Neural cell (in vitro differentiated cells): ENCODE measurements around the gene BTRC.

Experiments used
- EP300 ChIP-seq: fragments of 450-650 bp; conservative IDR thresholded peaks from 2 replicates; pipeline ENCODE4 v1.6.1; 2014; ENCODE audit warnings: antibody characterized with exemption, mild to moderate bottlenecking, moderate library complexity; ENCODE audit not compliant: poor library complexity, severe bottlenecking
- EZH2 ChIP-seq: fragments of 200-600, 300-800 bp; shearing (Covaris generic), sonication (generic); IDR thresholded peaks from 2 replicates; pipeline ENCODE4 v1.6.1; 2014; ENCODE audit warnings: antibody characterized with exemption, low read length, borderline replicate concordance, mild to moderate bottlenecking; ENCODE audit not compliant: insufficient read depth, poor library complexity, severe bottlenecking
- RAD21 ChIP-seq: fragments of 450-650 bp; conservative IDR thresholded peaks from 2 replicates; pipeline ENCODE4 v1.6.1; 2014; ENCODE audit warnings: antibody characterized with exemption, mild to moderate bottlenecking, moderate library complexity
- SMC3 ChIP-seq: fragments of 450-650 bp; conservative IDR thresholded peaks from 2 replicates; pipeline ENCODE4 v1.6.1; 2014; ENCODE audit warnings: antibody characterized with exemption, mild to moderate bottlenecking, moderate library complexity; ENCODE audit not compliant: poor library complexity
- TAF1 ChIP-seq: IDR thresholded peaks from 2 replicates; pipeline ENCODE4 v1.6.1; 2012; ENCODE audit warnings: low read depth
- TF ChIP-seq, protein P1 (sequence below): fragments of 450-650 bp; IDR thresholded peaks from 2 replicates; pipeline ENCODE4 v1.5.1; 2014; ENCODE audit warnings: antibody characterized with exemption, mild to moderate bottlenecking, moderate library complexity; ENCODE audit not compliant: poor library complexity, severe bottlenecking

DNA sequence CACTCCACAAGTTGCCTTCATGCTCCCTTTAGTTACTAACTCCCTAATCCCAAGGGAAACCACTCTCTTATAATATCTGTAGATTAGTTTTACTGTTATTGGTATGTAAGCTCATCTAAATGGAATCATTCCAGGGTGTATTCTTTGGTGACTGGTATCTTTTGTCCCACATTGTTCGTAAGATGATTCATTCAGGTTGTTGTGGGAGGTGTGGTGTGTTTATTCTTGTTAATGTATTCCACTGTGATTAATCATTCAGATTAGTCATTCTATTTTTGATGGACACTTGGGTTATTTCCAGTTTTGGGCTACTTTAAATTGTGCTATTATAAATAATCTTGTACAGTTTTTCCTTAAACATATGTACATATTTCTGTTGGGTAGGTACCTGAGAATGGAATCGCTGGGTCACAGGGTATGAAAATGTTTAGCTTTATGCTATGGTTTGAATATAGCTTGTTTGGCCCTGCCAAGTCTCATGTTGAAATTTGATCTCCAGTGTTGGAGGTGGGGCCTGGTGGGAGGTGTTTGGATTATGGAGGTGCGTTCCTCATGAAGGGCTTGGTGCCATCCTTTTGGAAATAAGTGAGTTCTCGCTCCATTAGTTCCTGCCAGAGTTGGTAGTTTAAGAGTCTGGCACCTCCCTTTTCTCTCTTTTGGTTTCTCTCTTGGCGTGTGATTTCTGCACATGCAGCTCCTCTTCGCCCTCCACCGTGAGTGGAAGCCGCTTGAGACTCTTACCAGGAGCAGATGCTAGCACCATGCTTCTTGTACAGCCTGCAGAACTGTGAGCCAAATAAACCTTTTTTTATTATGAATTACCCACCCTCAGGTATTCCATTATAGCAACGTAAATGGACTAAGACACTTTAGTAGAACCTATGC lies 13.8 kb downstream of the BTRC start:
- TF ChIP-seq, protein P1, sequence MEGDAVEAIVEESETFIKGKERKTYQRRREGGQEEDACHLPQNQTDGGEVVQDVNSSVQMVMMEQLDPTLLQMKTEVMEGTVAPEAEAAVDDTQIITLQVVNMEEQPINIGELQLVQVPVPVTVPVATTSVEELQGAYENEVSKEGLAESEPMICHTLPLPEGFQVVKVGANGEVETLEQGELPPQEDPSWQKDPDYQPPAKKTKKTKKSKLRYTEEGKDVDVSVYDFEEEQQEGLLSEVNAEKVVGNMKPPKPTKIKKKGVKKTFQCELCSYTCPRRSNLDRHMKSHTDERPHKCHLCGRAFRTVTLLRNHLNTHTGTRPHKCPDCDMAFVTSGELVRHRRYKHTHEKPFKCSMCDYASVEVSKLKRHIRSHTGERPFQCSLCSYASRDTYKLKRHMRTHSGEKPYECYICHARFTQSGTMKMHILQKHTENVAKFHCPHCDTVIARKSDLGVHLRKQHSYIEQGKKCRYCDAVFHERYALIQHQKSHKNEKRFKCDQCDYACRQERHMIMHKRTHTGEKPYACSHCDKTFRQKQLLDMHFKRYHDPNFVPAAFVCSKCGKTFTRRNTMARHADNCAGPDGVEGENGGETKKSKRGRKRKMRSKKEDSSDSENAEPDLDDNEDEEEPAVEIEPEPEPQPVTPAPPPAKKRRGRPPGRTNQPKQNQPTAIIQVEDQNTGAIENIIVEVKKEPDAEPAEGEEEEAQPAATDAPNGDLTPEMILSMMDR, result no peak
- no peak for TF ChIP-seq EP300
- TF ChIP-seq RAD21, result no peak
- TF ChIP-seq TAF1, result no peak
- no peak for TF ChIP-seq EZH2
- TF ChIP-seq SMC3, result no peak
